ENCODE measurements around the gene CRIP1. TPM values are rescaled to one million over a fixed set of nuclear protein-coding genes. Genes with fewer than 3 reads are reported as not detected.

The CRIP1 gene
- polyA plus RNA-seq, 2 of the 4 experiments (the other 2 are of a cell fraction) = 280 to 999 TPM

GRCh38 chr14:105469456-105470349, 17.0 kb upstream of the CRIP1 start:
- CTCF ChIA-PET = interaction anchor here (0.9 to 9.6 kb wide), 6 partner anchors 13 to 58 kb away, joined by 3 to 107 read pairs (median 26); partner anchors contain the start of gene TEDC1
- TF ChIP-seq RNF2 (IDR thresholded peaks at IDR 0.05; ENCODE audit: borderline replicate concordance, low read depth) (no peak), ZFP36 (IDR thresholded peaks at IDR 0.05; ENCODE audit: borderline replicate concordance, partially characterized antibody) (no peak), EHF (CRISPR knock-in tag; IDR thresholded peaks at IDR 0.05) (no peak), CHD4 (IDR thresholded peaks at IDR 0.05; ENCODE audit: borderline replicate concordance) (no peak), ELK1 (IDR thresholded peaks at IDR 0.05; ENCODE audit: low read depth, low read length) (no peak), BCL3 (IDR thresholded peaks at IDR 0.05) (no peak), JUN (IDR thresholded peaks at IDR 0.05) (no peak), TP53 (CRISPR knock-in tag; IDR thresholded peaks at IDR 0.05) (no peak), E2F6 (IDR thresholded peaks at IDR 0.05; ENCODE audit: borderline replicate concordance, low read depth) (no peak), HOXB13 (CRISPR knock-in tag; IDR thresholded peaks at IDR 0.05; ENCODE audit: low read depth) (no peak)
- no peak overlapping the region for H3K4me3 ChIP-seq
- POLR2A ChIA-PET = interaction anchor here (0.8 kb wide), 1 partner anchor 12 kb away, joined by 3 read pairs; no protein-coding TSS in a partner anchor
- DNase-seq (ENCODE audit: low read depth in 1 of 2, low spot score in 1 of 2) (no peak), FAIRE-seq (no peak), ATAC-seq (no peak)
- no peak overlapping the region for H3K4me2 ChIP-seq
- H3K4me1 ChIP-seq = peaks cover 40% of the 10 kb centered on the region
- H3K27ac ChIP-seq = no peak overlapping the region
- H3K9me3 ChIP-seq = no peaks in the 10 kb centered on the region
- WGBS (ENCODE audit: missing lambda C conversion rate) = 88% methylated on average over 29 of the region's 54 CpGs

GRCh38 chr14:105470350-105471296, 16.1 kb upstream of the CRIP1 start:
- Histone ChIP-seq H3K27ac (peak overlapping the region in 1 of 2 experiments; percentile 97; a peak in 2 of 6 replicates), H3K9me3 (no peaks in the 10 kb centered on the region), H3K4me1 (peaks cover 36% of the 10 kb centered on the region), H3K4me3 (no peak overlapping the region), H3K4me2 (no peak overlapping the region)
- no peak for FAIRE-seq
- CTCF ChIA-PET = interaction anchor here (1.3 to 9.6 kb wide), 6 partner anchors 12 to 99 kb away, joined by 4 to 107 read pairs (median 26); partner anchors contain the start of gene TEDC1
- POLR2A ChIA-PET = interaction anchor here (0.8 to 2.8 kb wide), 2 partner anchors 11 kb away, joined by 3 to 17 read pairs; no protein-coding TSS in a partner anchor
- DNase-seq (ENCODE audit: low read depth in 1 of 2, low spot score in 1 of 2) = no peak
- TF ChIP-seq ZC3H11A (IDR thresholded peaks at IDR 0.05) = no peak
- no peak for TF ChIP-seq CHD2 (IDR thresholded peaks at IDR 0.05; ENCODE audit: low read length, partially characterized antibody)
- TF ChIP-seq GATA3 (IDR thresholded peaks at IDR 0.05; ENCODE audit: borderline replicate concordance) = no peak
- no peak for TF ChIP-seq FOSB (CRISPR knock-in tag; IDR thresholded peaks at IDR 0.05)
- TF ChIP-seq TFCP2L1 (CRISPR knock-in tag; IDR thresholded peaks at IDR 0.05) = no peak
- TF ChIP-seq RCOR1 (IDR thresholded peaks at IDR 0.05; ENCODE audit: low read depth, low read length) = no peak
- TF ChIP-seq HES2 (IDR thresholded peaks at IDR 0.05) = no peak
- no peak for TF ChIP-seq MYC (IDR thresholded peaks at IDR 0.05; ENCODE audit: borderline replicate concordance, low read length)
- TF ChIP-seq CBX2 (IDR thresholded peaks at IDR 0.05; ENCODE audit: borderline replicate concordance, low read depth) = no peak
- no peak for TF ChIP-seq ESRRA (IDR thresholded peaks at IDR 0.05; ENCODE audit: borderline replicate concordance, low read length)
- no peak for TF ChIP-seq NFE2L2 (conservative IDR thresholded peaks at IDR 0.05; ENCODE audit: low read length)
- TF ChIP-seq MAFK (IDR thresholded peaks at IDR 0.05; ENCODE audit: partially characterized antibody) = no peak
- no peak for TF ChIP-seq HOXB5 (CRISPR knock-in tag; IDR thresholded peaks at IDR 0.05)
- TF ChIP-seq HDAC2 (IDR thresholded peaks at IDR 0.05) = no peak
- TF ChIP-seq EHF (CRISPR knock-in tag; IDR thresholded peaks at IDR 0.05) = no peak
- no peak for TF ChIP-seq RAD21 (conservative IDR thresholded peaks at IDR 0.05 in 1 of 2, IDR thresholded peaks at IDR 0.05 in 1 of 2)
- TF ChIP-seq CEBPB (IDR thresholded peaks at IDR 0.05) = no peak
- WGBS (ENCODE audit: missing lambda C conversion rate) = 85% methylated on average over 29 of the region's 34 CpGs
- ATAC-seq = no peak
